Hepatocyte (in vitro differentiated cells): Measurements from ENCODE around the gene CIDEC.

Experiments used
- CTCF ChIP-seq: fragments of 200-600 bp; sonication (generic); IDR thresholded peaks from 2 replicates; pipeline ENCODE4 v1.5.1; 2016; ENCODE audit warnings: antibody characterized with exemption, mild to moderate bottlenecking; ENCODE audit not compliant: poor library complexity
- EZH2 ChIP-seq: fragments of 200-600 bp; sonication (generic); IDR thresholded peaks from 2 replicates; pipeline ENCODE4 v1.6.1; 2016; ENCODE audit warnings: antibody characterized with exemption, mild to moderate bottlenecking, borderline replicate concordance

GRCh38 chr3:9875448-9875847, 4.6 kb downstream of the CIDEC start:
- no peak for TF ChIP-seq CTCF
- no peak for TF ChIP-seq EZH2
